ENCODE measurements around the gene PGRMC1. TPM values are rescaled to one million over a fixed set of nuclear protein-coding genes. Genes with fewer than 3 reads are reported as not detected.

Gene PGRMC1
- total RNA-seq, 1 donor from 2014 or later, result 89.8 TPM

DNA sequence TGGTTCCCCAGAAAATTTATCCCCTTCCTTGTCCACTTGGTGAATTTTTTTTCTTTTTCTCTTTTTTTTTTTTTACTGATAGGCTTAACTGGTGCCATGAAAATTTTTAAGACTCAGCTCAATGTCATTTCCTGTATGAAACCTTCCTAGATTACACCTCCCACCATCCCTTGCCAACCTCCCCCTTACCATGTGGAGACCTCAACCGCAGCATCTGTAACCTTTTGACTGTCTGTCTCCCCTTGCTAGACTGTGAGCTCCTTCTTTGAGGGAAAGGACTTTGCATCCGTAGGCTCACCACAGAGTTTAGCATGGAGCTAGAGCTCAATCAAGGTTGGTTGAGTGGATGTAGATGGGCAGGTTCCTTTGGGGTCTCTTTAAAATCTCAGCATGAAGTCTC lies 5.2 kb upstream of the PGRMC1 start:
- no peak overlapping the region for H3K27ac ChIP-seq (ENCODE audit: low read depth, low read length)
- H3K36me3 ChIP-seq (ENCODE audit: control insufficient read depth in 3 of 3, insufficient read depth in 3 of 3, low read length in 3 of 3), result no peaks in the 10 kb centered on the region
- no peak overlapping the region for H3K9ac ChIP-seq (ENCODE audit: low read depth in 1 of 3, low read length in 3 of 3)
- no peaks in the 10 kb centered on the region for H3K4me1 ChIP-seq (ENCODE audit: control insufficient read depth in 3 of 3, insufficient read depth in 3 of 3, low read length in 3 of 3)
- H3K27me3 ChIP-seq (ENCODE audit: control insufficient read depth in 3 of 3, insufficient read depth in 3 of 3, low read length in 3 of 3), result peaks cover 0 to 2% (median 0%) of the 10 kb centered on the region in 3 donors
- no peak overlapping the region for H3K4me3 ChIP-seq (ENCODE audit: low read length in 3 of 3)
- H3K9me3 ChIP-seq (ENCODE audit: control insufficient read depth in 3 of 3, low read length in 3 of 3), result no peaks in the 10 kb centered on the region

DNA sequence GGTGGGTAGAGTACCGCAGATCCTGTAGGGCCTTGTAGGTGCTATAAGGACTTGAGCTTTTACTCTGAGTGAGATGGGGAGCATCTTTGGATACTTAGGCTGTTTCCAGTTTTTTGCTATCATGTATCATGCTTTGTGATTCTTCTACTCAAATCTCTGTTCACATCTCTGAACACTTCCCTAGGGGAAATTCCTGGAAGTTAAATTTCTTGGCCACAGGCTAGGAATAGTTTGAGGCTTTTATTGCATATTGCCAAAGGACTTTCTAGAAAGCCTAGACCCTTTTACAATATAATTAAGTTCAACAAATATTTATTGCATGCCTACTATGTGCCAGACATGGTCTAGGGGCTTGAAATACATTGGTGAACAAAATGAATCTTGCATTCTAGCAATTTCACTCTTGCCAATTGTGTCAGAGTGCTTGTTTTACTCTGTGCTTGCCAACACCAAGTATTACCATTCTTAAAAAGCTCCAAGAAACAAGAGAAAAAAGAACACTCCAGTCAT lies 4.1 kb upstream of the PGRMC1 start:
- H3K9ac ChIP-seq (ENCODE audit: low read depth in 1 of 3, low read length in 3 of 3), result no peak overlapping the region
- H3K9me3 ChIP-seq (ENCODE audit: control insufficient read depth in 3 of 3, low read length in 3 of 3), result no peaks in the 10 kb centered on the region
- peaks cover 0 to 2% (median 0%) of the 10 kb centered on the region in 3 donors for H3K27me3 ChIP-seq (ENCODE audit: control insufficient read depth in 3 of 3, insufficient read depth in 3 of 3, low read length in 3 of 3)
- peaks cover 0 to 2% (median 0%) of the 10 kb centered on the region in 3 donors for H3K4me1 ChIP-seq (ENCODE audit: control insufficient read depth in 3 of 3, insufficient read depth in 3 of 3, low read length in 3 of 3)
- H3K4me3 ChIP-seq (ENCODE audit: low read length in 3 of 3), result no peak overlapping the region
- no peak overlapping the region for H3K27ac ChIP-seq (ENCODE audit: low read depth, low read length)
- H3K36me3 ChIP-seq (ENCODE audit: control insufficient read depth in 3 of 3, insufficient read depth in 3 of 3, low read length in 3 of 3), result no peaks in the 10 kb centered on the region

DNA sequence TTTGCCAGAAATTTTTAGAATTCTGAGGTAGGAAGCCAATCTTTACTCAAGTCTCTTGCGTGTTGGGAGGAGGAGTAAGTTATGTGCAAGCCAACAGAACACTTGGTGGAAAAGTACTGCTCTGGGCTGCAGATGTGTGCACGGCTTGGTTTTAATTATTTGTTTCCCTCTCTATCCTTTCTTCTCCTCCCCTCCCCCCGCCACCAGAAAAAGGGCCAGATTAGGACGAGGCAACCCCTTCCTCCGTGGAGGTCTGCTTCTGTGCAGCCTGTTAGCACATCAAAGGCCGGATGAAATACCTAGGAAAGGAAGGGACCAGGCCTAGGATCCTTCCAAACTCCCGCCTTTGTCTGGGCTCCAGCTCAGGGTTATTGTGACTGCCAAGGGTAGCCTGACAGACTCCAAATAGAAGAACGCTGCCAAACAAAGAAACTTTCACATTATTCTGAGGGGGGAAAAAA lies 1.0 kb upstream of the PGRMC1 start:
- Histone ChIP-seq H3K4me3 (ENCODE audit: low read length in 3 of 3) (peak overlapping the region in 1 of 3 donors; percentile 62), H3K9ac (ENCODE audit: low read depth in 1 of 3, low read length in 3 of 3) (no peak overlapping the region)

DNA sequence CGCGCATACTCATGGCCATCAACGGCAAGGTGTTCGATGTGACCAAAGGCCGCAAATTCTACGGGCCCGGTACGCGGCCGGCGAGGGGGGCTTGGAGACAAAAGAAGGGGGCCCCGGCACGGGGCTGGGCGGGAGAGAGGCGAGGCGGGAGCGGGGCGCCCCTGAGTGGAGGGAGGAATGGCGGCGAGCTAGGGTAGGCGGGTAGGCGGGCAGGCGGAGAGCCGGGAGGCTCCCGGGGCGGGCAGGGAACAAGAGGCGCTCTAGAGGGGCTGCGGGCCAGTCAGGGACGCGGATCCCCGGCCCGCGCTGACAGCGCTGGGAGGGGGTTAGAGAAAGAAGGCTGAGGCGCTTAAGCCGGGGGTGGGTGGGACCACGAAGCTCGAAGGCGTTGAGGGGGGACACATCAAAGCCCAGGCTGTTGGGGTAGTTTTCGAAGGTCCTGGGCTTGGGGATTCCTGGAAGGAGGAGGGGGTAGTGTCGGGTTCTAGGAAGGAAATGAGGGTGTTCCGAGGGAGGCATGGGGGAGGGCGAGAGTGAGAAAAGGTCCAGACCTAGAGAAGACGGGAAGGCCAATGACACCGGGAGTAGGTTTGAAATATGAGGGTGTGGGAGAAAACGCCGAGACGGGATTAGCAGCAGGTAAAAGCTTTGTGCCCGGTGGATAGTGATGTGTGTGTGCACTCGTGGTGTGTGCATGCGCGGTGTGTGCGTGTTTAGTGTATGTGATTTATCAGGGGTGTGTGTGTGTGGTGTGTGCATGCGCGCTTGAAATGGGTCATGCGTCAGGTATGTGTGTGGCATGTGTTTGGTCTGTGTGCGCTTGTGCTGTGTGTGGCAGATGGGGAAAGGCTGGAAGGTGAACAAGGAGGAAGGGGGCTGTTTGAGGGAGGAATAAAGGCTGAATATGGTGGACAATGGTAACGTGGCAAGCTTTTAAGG lies 807 bp downstream of the PGRMC1 start:
- Histone ChIP-seq H3K4me1 (ENCODE audit: control insufficient read depth in 3 of 3, insufficient read depth in 3 of 3, low read length in 3 of 3) (peaks cover 0 to 5% (median 3%) of the 10 kb centered on the region in 3 donors), H3K9me3 (ENCODE audit: control insufficient read depth in 3 of 3, low read length in 3 of 3) (no peaks in the 10 kb centered on the region), H3K36me3 (ENCODE audit: control insufficient read depth in 3 of 3, insufficient read depth in 3 of 3, low read length in 3 of 3) (no peaks in the 10 kb centered on the region), H3K4me3 (ENCODE audit: low read length in 3 of 3) (peak overlapping the region; percentile 66 to 72 (median 69)), H3K27me3 (ENCODE audit: control insufficient read depth in 3 of 3, insufficient read depth in 3 of 3, low read length in 3 of 3) (peaks cover 0 to 2% (median 0%) of the 10 kb centered on the region in 3 donors), H3K27ac (ENCODE audit: low read depth, low read length) (peak overlapping the region; percentile 64), H3K9ac (ENCODE audit: low read depth in 1 of 3, low read length in 3 of 3) (peak overlapping the region; percentile 63 to 69 (median 64))

More for the DNA sequence above, 1.0 kb upstream of the PGRMC1 start:
- Histone ChIP-seq H3K4me1 (ENCODE audit: control insufficient read depth in 3 of 3, insufficient read depth in 3 of 3, low read length in 3 of 3) (peaks cover 0 to 5% (median 3%) of the 10 kb centered on the region in 3 donors), H3K9me3 (ENCODE audit: control insufficient read depth in 3 of 3, low read length in 3 of 3) (no peaks in the 10 kb centered on the region), H3K27ac (ENCODE audit: low read depth, low read length) (no peak overlapping the region), H3K27me3 (ENCODE audit: control insufficient read depth in 3 of 3, insufficient read depth in 3 of 3, low read length in 3 of 3) (peaks cover 0 to 2% (median 0%) of the 10 kb centered on the region in 3 donors), H3K36me3 (ENCODE audit: control insufficient read depth in 3 of 3, insufficient read depth in 3 of 3, low read length in 3 of 3) (no peaks in the 10 kb centered on the region)

DNA sequence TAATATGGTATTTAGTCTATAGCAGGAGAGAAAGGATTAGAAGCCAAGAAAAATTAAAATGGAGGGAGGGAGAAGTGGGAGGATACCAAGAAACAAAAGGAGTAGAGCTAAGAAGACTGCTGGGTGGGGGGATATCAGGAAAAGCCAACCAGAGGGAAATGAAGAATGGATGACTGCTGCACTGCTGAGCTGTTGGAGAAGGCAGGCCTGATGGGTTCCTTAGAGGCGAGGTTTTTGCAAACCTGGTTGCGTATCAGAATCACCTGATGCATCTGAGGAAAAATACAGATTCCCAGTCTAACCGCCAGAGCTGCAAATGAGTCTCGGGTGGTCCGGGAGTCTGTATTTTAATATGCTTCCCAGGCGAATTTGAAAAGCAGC lies 1.5 kb downstream of the PGRMC1 start:
- peak overlapping the region; percentile 66 to 72 (median 69) for H3K4me3 ChIP-seq (ENCODE audit: low read length in 3 of 3)
- peaks cover 0 to 5% (median 3%) of the 10 kb centered on the region in 3 donors for H3K4me1 ChIP-seq (ENCODE audit: control insufficient read depth in 3 of 3, insufficient read depth in 3 of 3, low read length in 3 of 3)
- H3K27ac ChIP-seq (ENCODE audit: low read depth, low read length), result peak overlapping the region; percentile 64
- H3K9me3 ChIP-seq (ENCODE audit: control insufficient read depth in 3 of 3, low read length in 3 of 3), result no peaks in the 10 kb centered on the region
- H3K27me3 ChIP-seq (ENCODE audit: control insufficient read depth in 3 of 3, insufficient read depth in 3 of 3, low read length in 3 of 3), result peaks cover 0 to 2% (median 0%) of the 10 kb centered on the region in 3 donors
- H3K36me3 ChIP-seq (ENCODE audit: control insufficient read depth in 3 of 3, insufficient read depth in 3 of 3, low read length in 3 of 3), result no peaks in the 10 kb centered on the region
- peak overlapping the region in 1 of 3 donors; percentile 63 for H3K9ac ChIP-seq (ENCODE audit: low read depth in 1 of 3, low read length in 3 of 3)

DNA sequence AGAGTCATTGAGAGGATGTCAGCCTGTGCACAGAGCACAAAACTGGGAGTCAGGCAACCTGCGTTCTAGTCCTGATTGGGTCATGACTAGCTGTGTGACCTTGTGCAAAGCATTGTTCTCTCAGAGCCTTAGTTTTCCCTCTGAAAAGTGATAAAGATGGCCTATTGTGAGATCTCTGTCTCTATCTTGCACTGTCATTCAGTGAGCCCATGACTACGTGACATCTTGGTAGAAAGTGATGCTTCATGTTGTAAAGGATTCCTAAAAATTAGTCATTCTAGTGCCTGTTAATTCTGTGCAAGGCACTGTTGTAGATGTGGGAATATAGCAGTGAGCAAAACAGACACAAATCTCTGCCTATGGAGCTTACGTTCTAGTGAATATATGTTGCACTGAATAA lies 2.5 kb downstream of the PGRMC1 start:
- Histone ChIP-seq H3K36me3 (ENCODE audit: control insufficient read depth in 3 of 3, insufficient read depth in 3 of 3, low read length in 3 of 3) (peaks cover 0 to 4% (median 0%) of the 10 kb centered on the region in 3 donors), H3K27me3 (ENCODE audit: control insufficient read depth in 3 of 3, insufficient read depth in 3 of 3, low read length in 3 of 3) (peaks cover 0 to 2% (median 0%) of the 10 kb centered on the region in 3 donors), H3K4me3 (ENCODE audit: low read length in 3 of 3) (peak overlapping the region in 1 of 3 donors; percentile 15), H3K4me1 (ENCODE audit: control insufficient read depth in 3 of 3, insufficient read depth in 3 of 3, low read length in 3 of 3) (peaks cover 0 to 5% (median 3%) of the 10 kb centered on the region in 3 donors), H3K27ac (ENCODE audit: low read depth, low read length) (no peak overlapping the region), H3K9ac (ENCODE audit: low read depth in 1 of 3, low read length in 3 of 3) (no peak overlapping the region), H3K9me3 (ENCODE audit: control insufficient read depth in 3 of 3, low read length in 3 of 3) (no peaks in the 10 kb centered on the region)

DNA sequence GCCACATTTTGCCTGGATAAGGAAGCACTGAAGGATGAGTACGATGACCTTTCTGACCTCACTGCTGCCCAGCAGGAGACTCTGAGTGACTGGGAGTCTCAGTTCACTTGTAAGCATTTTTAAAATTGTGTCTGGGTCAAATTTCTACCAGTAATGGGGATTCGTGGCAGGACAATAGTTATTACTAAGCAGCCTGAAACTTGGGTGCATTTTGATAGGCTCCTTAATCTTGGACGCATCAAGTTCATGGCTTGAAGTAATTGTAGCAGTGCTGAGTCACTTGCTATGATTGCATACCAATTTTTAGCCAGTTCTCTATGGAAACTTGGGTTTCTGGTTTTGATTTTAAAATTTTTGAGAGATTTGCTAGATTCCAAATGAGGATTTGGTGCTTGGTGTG lies 4.3 kb downstream of the PGRMC1 start:
- Histone ChIP-seq H3K36me3 (ENCODE audit: control insufficient read depth in 3 of 3, insufficient read depth in 3 of 3, low read length in 3 of 3) (peaks cover 0 to 4% (median 0%) of the 10 kb centered on the region in 3 donors), H3K9ac (ENCODE audit: low read depth in 1 of 3, low read length in 3 of 3) (no peak overlapping the region), H3K4me1 (ENCODE audit: control insufficient read depth in 3 of 3, insufficient read depth in 3 of 3, low read length in 3 of 3) (peaks cover 0 to 5% (median 3%) of the 10 kb centered on the region in 3 donors), H3K27me3 (ENCODE audit: control insufficient read depth in 3 of 3, insufficient read depth in 3 of 3, low read length in 3 of 3) (no peaks in the 10 kb centered on the region), H3K9me3 (ENCODE audit: control insufficient read depth in 3 of 3, low read length in 3 of 3) (no peaks in the 10 kb centered on the region), H3K27ac (ENCODE audit: low read depth, low read length) (peak overlapping the region; percentile 46), H3K4me3 (ENCODE audit: low read length in 3 of 3) (no peak overlapping the region)

DNA sequence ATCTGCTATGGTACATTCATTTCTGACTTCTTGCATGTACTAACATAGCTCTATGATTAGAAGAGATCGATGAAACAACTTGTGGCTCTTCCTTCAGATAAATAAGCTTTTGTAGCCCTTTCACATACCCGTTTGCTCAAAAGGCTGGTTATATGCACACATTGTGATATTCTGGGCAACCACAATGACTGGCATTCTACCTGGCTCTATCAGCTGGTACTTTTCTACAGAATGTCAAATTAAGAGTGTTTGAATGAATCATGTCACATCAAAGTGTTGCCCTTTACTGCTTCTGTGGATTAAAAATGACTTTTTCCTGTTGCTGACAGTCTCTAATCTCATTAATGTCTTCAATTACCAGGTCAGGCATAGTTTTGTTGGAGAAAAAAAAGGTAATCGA lies 11.6 kb downstream of the PGRMC1 start:
- H3K27ac ChIP-seq (ENCODE audit: low read depth, low read length), result no peak overlapping the region
- peaks cover 0 to 3% (median 0%) of the 10 kb centered on the region in 3 donors for H3K36me3 ChIP-seq (ENCODE audit: control insufficient read depth in 3 of 3, insufficient read depth in 3 of 3, low read length in 3 of 3)
- H3K27me3 ChIP-seq (ENCODE audit: control insufficient read depth in 3 of 3, insufficient read depth in 3 of 3, low read length in 3 of 3), result no peaks in the 10 kb centered on the region
- H3K4me3 ChIP-seq (ENCODE audit: low read length in 3 of 3), result no peak overlapping the region
- no peaks in the 10 kb centered on the region for H3K4me1 ChIP-seq (ENCODE audit: control insufficient read depth in 3 of 3, insufficient read depth in 3 of 3, low read length in 3 of 3)
- no peaks in the 10 kb centered on the region for H3K9me3 ChIP-seq (ENCODE audit: control insufficient read depth in 3 of 3, low read length in 3 of 3)
- no peak overlapping the region for H3K9ac ChIP-seq (ENCODE audit: low read depth in 1 of 3, low read length in 3 of 3)

DNA sequence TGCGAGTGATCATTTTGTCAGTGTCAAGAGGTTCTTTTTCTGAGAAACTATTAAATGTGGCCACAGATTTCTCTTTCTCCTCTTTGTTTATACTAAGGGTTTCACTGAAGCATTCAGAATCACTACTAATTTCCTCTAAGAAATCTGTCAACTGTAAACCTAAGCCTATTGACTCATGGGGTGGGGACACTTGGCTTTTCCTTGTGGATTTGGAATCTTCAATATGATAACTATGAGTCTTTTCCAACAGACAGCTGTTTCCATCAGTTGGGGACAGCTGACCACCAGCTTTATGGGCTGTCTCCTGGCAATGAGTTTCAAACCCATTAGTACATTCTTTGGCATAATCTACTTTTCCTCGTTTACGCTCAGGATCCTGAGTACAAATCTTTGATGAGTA lies 13.8 kb downstream of the PGRMC1 start:
- Histone ChIP-seq H3K4me1 (ENCODE audit: control insufficient read depth in 3 of 3, insufficient read depth in 3 of 3, low read length in 3 of 3) (no peaks in the 10 kb centered on the region), H3K27me3 (ENCODE audit: control insufficient read depth in 3 of 3, insufficient read depth in 3 of 3, low read length in 3 of 3) (no peaks in the 10 kb centered on the region), H3K4me3 (ENCODE audit: low read length in 3 of 3) (no peak overlapping the region), H3K27ac (ENCODE audit: low read depth, low read length) (no peak overlapping the region), H3K9me3 (ENCODE audit: control insufficient read depth in 3 of 3, low read length in 3 of 3) (no peaks in the 10 kb centered on the region), H3K36me3 (ENCODE audit: control insufficient read depth in 3 of 3, insufficient read depth in 3 of 3, low read length in 3 of 3) (no peaks in the 10 kb centered on the region), H3K9ac (ENCODE audit: low read depth in 1 of 3, low read length in 3 of 3) (no peak overlapping the region)

DNA sequence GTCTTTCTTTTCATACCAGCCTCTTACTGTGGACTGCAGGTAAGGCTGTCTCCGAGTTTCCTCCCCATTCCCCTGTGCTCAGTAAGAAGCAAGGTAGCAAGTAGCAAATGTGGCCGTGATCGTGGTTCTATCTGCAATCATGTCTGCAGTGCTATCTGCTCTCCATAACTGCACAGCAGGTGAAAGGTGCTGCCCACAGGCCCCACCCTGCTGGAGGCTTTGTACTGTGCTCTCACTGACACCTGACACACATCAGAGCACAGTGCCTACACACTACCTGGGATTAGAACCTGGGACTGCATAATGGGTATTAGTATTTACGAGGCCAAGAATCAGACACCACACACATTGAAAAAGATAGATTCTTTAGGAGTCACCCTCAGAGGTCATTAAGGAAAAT lies 15.3 kb downstream of the PGRMC1 start:
- Histone ChIP-seq H3K4me1 (ENCODE audit: control insufficient read depth in 3 of 3, insufficient read depth in 3 of 3, low read length in 3 of 3) (no peaks in the 10 kb centered on the region), H3K36me3 (ENCODE audit: control insufficient read depth in 3 of 3, insufficient read depth in 3 of 3, low read length in 3 of 3) (no peaks in the 10 kb centered on the region), H3K9me3 (ENCODE audit: control insufficient read depth in 3 of 3, low read length in 3 of 3) (no peaks in the 10 kb centered on the region), H3K4me3 (ENCODE audit: low read length in 3 of 3) (no peak overlapping the region), H3K9ac (ENCODE audit: low read depth in 1 of 3, low read length in 3 of 3) (no peak overlapping the region), H3K27me3 (ENCODE audit: control insufficient read depth in 3 of 3, insufficient read depth in 3 of 3, low read length in 3 of 3) (no peaks in the 10 kb centered on the region), H3K27ac (ENCODE audit: low read depth, low read length) (no peak overlapping the region)
